Mucosa of rectum (tissue), 2 donors: ENCODE measurements around the gene LITAF.
"Not testable (repeated sequence)": the region's sequence is repeated elsewhere in the genome, so short reads cannot be mapped to it uniquely, and the experiment has no call there.

Source experiments
- H3K27ac ChIP-seq, 2 donors: one replicate each; pipeline ENCODE4 v1.7.0; 2013; ENCODE audit warnings: inconsistent platforms in 2 of 2, low read depth in 2 of 2, low read length in 2 of 2
- H3K27me3 ChIP-seq, 2 donors: one replicate each; pipeline ENCODE4 v1.7.0; 2013; ENCODE audit warnings: low read length in 2 of 2; ENCODE audit not compliant: control insufficient read depth in 2 of 2, insufficient read depth in 2 of 2
- H3K36me3 ChIP-seq, 2 donors: one replicate each; pipeline ENCODE4 v1.7.0; 2013; ENCODE audit warnings: low read length in 2 of 2; ENCODE audit not compliant: control insufficient read depth in 2 of 2, insufficient read depth in 2 of 2
- H3K4me1 ChIP-seq, 2 donors: one replicate each; pipeline ENCODE4 v1.7.0; 2013; ENCODE audit warnings: low read length in 2 of 2, mild to moderate bottlenecking in 1 of 2; ENCODE audit not compliant: control insufficient read depth in 2 of 2, insufficient read depth in 2 of 2
- H3K4me3 ChIP-seq, 2 donors: one replicate each; pipeline ENCODE4 v1.7.0; 2013; ENCODE audit warnings: low read length in 2 of 2
- H3K9ac ChIP-seq, 2 donors: one replicate each; pipeline ENCODE4 v1.7.0; 2013; ENCODE audit warnings: low read length in 2 of 2, low read depth in 1 of 2, mild to moderate bottlenecking in 1 of 2
- H3K9me3 ChIP-seq, 2 donors: one replicate each; pipeline ENCODE4 v1.7.0; 2013; ENCODE audit warnings: low read length in 2 of 2; ENCODE audit not compliant: control insufficient read depth in 2 of 2
- donor health status: healthy.
- donor health status: Normal muscosa, but diverticular disease.

The LITAF gene

GRCh38 chr16:11529285-11529684 lies 57.4 kb downstream of the LITAF start:
- no peak overlapping the region for H3K4me3 ChIP-seq
- no peak overlapping the region for H3K9ac ChIP-seq
- H3K4me1 ChIP-seq, result peaks cover 0 to 5% of the 10 kb centered on the region in 2 donors
- H3K27me3 ChIP-seq, result no peaks in the 10 kb centered on the region
- H3K9me3 ChIP-seq, result no peaks in the 10 kb centered on the region
- H3K27ac ChIP-seq, result no peak overlapping the region
- no peaks in the 10 kb centered on the region for H3K36me3 ChIP-seq

GRCh38 chr16:11528053-11528452 lies 58.7 kb downstream of the LITAF start:
- Histone ChIP-seq H3K4me1 (no peaks in the 10 kb centered on the region), H3K27me3 (no peaks in the 10 kb centered on the region), H3K4me3 (no peak overlapping the region), H3K9ac (no peak overlapping the region), H3K27ac (no peak overlapping the region), H3K36me3 (no peaks in the 10 kb centered on the region), H3K9me3 (no peaks in the 10 kb centered on the region)

DNA sequence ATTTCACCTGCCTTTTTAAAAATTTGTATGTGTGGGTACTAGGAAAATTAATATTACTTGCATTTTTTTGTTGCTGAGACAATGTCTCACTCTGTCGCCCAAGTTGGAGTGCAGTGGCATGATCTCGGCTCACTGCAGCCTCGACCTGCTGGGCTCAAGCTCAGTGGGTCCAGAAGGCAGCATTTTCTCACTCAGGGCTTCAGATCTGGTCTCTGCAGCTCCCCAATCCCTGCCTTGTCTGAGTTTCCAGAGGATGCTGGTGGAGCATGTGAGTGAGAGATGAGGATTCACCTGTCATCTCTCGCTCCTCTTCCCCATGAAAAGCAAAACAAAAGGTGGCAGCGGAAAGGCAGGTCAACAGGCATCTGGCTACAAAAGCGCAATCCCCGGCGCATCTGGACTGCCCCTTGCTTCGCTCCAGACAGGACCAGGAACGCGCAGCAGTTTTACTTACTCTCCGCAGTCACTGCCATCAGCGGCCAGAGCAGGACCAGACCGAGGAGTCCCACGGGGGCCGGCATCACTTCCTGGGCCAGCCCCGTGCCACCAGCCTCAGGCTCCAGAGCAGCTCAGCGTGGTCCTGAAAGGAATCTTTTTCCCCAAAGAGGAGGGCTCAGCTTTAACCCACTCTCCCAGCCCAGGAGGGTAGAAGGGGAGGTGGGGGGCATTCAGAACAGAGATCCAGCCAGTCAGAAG lies 59.9 kb downstream of the LITAF start:
- Histone ChIP-seq H3K9ac (no peak overlapping the region), H3K27ac (no peak overlapping the region), H3K27me3 (no peaks in the 10 kb centered on the region), H3K9me3 (no peaks in the 10 kb centered on the region), H3K36me3 (no peaks in the 10 kb centered on the region), H3K4me3 (no peak overlapping the region), H3K4me1 (no peaks in the 10 kb centered on the region)

- H3K9me3 ChIP-seq, result no peaks in the 10 kb centered on the region
- H3K4me1 ChIP-seq, result no peaks in the 10 kb centered on the region
- no peak overlapping the region for H3K4me3 ChIP-seq
- H3K36me3 ChIP-seq, result no peaks in the 10 kb centered on the region
- no peaks in the 10 kb centered on the region for H3K27me3 ChIP-seq
- H3K9ac ChIP-seq, result no peak overlapping the region
- no peak overlapping the region for H3K27ac ChIP-seq
Observed at GRCh38 chr16:11524098-11524760, 62.5 kb downstream of the LITAF start.

DNA sequence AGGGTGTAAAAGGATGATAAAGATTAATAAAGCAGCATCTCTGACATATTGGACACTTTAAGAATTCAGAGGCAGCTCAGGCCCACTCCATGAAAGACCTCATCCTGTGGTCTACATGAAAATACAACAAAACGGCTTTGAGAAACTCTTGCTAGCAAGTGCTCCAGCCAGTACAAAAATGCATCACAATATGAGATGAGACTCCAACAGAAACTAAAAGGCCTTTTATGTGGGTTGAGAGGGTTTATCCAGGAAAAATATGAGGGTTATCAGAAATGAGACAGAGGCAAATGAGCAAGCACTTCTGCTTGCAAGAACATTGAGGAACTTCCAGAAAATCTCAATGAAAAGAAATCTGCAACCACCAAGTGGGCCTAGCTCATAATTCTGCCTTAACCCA lies 65.7 kb downstream of the LITAF start:
- H3K27me3 ChIP-seq, result no peaks in the 10 kb centered on the region
- H3K4me1 ChIP-seq, result no peaks in the 10 kb centered on the region
- no peak overlapping the region for H3K27ac ChIP-seq
- H3K36me3 ChIP-seq, result no peaks in the 10 kb centered on the region
- no peak overlapping the region for H3K4me3 ChIP-seq
- no peaks in the 10 kb centered on the region for H3K9me3 ChIP-seq
- no peak overlapping the region for H3K9ac ChIP-seq

DNA sequence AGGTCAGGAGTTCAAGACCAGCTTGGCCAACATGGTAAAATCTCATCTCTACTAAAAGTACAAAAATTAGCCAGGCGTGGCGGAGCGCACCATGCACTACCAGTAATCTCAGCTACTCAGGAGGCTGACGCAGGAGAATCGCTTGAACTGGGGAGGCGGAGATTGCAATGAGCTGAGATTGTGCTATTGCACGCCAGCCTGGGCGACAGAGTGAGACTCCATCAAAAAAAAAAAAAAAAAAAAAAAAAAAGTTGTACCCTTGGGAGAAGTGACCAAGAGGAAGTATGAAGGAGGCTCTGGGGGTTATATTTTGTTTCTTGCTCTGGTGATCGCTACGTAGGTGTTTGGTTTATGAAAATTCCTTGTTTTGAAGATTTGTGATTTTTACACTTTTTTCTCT lies 66.3 kb downstream of the LITAF start:
- H3K4me1 ChIP-seq, result no peaks in the 10 kb centered on the region
- no peak overlapping the region for H3K9ac ChIP-seq
- no peak overlapping the region for H3K4me3 ChIP-seq
- no peak overlapping the region for H3K27ac ChIP-seq
- H3K9me3 ChIP-seq, result no peaks in the 10 kb centered on the region
- H3K27me3 ChIP-seq, result no peaks in the 10 kb centered on the region
- no peaks in the 10 kb centered on the region for H3K36me3 ChIP-seq

DNA sequence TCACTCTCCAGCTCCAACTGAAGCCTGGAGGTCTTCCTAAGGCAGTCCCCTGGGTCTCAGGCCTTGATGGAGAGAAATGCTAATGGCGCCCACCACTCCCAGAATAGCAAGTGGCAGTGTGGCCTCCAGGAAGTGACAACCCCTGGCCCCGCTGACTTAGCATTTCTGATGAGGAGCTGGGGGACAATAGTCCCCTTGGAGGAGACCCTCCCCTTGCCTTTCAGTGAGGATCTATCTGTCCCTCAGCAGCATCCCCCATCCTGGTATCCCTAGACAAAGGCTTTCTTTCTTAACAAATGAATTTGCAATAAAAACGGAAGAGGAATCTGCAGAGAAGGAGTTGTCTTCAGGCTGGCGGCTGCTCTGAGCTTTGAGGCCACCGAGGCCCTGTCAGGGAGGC lies 68.8 kb downstream of the LITAF start:
- Histone ChIP-seq H3K36me3 (no peaks in the 10 kb centered on the region), H3K27ac (no peak overlapping the region), H3K4me1 (no peaks in the 10 kb centered on the region), H3K9me3 (no peaks in the 10 kb centered on the region), H3K4me3 (no peak overlapping the region), H3K9ac (no peak overlapping the region), H3K27me3 (no peaks in the 10 kb centered on the region)

DNA sequence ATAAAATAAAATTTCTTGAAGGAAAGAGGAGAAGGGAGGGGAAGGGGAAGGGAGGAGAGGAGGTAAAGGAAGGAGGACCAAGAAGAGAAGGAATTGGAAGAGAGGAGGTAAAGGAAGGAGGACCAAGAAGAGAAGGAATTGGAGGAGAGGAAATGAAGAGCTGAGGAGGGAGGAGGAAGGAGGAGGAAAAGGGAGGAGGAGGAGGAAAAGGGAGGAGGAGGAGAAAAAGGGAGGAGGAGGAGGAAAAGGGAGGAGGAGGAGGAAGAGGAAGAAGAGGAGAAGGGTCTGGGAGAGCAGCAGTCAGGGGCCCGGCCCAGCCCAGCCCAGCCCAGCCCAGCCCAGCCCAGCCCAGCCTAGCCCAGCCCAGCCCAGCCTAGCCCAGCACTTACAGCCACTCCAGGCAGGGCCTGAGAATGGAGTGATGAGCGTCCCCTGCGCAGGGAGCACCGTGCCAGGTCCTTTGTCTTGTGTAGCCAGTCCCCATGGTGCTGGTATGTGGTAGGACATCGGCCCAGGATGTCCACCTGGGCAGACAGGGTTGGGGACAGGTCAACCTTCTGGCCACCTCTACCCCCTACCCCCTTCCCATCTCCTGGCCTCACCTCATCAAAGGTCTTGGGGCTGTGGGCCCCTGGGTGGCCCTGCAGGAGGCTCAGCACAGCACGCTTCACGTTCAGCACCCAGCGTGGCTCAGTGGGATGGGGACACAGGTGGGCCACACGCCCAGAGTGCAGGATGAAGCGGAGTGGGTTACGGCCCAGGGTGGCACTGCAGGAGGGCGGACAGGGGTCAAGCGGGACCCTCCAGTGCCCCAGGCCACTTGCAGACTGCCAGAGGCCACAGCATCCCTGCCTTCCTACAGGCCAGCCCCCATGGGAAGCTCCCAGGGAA lies 70.9 kb downstream of the LITAF start:
- no peaks in the 10 kb centered on the region for H3K36me3 ChIP-seq
- no peak overlapping the region for H3K9ac ChIP-seq
- H3K9me3 ChIP-seq, result no peaks in the 10 kb centered on the region
- no peak overlapping the region for H3K27ac ChIP-seq
- H3K4me1 ChIP-seq, result no peaks in the 10 kb centered on the region
- H3K4me3 ChIP-seq, result no peak overlapping the region
- H3K27me3 ChIP-seq, result no peaks in the 10 kb centered on the region

- no peak overlapping the region for H3K27ac ChIP-seq
- no peaks in the 10 kb centered on the region for H3K4me1 ChIP-seq
- no peaks in the 10 kb centered on the region for H3K9me3 ChIP-seq
- no peaks in the 10 kb centered on the region for H3K27me3 ChIP-seq
- H3K36me3 ChIP-seq, result no peaks in the 10 kb centered on the region
- no peak overlapping the region for H3K4me3 ChIP-seq
- H3K9ac ChIP-seq, result no peak overlapping the region
Observed at GRCh38 chr16:11514283-11514682, 72.4 kb downstream of the LITAF start.

GRCh38 chr16:11513366-11513765 lies 73.4 kb downstream of the LITAF start:
- H3K36me3 ChIP-seq, H3K4me1 ChIP-seq, H3K9me3 ChIP-seq, H3K27ac ChIP-seq, H3K9ac ChIP-seq, H3K27me3 ChIP-seq, H3K4me3 ChIP-seq: not testable (repeated sequence)
